A549 treated with AZD2906 at 1 μM for 4 hours (cell line): ENCODE data around the gene MOG. TPM values are rescaled to one million over a fixed set of nuclear protein-coding genes. Genes with fewer than 3 reads are reported as not detected.

ENCODE experiments used
- total RNA-seq: library from RNA; stranded (reverse); fragments of 200-300 nt; extraction: Qiagen RNA extraction; gene quantifications from 5 replicates; pipeline ENCODE4 v1.2.3, GENCODE V29; 2022

MOG gene
- not detected in 5 replicates for total RNA-seq

GRCh38 chr6:29656798-29657197 lies at the start of gene MOG:
Gene MOG (plus strand): TSS chr6:29657092. CDS start chr6:29657210, 118 bp downstream.

DNA sequence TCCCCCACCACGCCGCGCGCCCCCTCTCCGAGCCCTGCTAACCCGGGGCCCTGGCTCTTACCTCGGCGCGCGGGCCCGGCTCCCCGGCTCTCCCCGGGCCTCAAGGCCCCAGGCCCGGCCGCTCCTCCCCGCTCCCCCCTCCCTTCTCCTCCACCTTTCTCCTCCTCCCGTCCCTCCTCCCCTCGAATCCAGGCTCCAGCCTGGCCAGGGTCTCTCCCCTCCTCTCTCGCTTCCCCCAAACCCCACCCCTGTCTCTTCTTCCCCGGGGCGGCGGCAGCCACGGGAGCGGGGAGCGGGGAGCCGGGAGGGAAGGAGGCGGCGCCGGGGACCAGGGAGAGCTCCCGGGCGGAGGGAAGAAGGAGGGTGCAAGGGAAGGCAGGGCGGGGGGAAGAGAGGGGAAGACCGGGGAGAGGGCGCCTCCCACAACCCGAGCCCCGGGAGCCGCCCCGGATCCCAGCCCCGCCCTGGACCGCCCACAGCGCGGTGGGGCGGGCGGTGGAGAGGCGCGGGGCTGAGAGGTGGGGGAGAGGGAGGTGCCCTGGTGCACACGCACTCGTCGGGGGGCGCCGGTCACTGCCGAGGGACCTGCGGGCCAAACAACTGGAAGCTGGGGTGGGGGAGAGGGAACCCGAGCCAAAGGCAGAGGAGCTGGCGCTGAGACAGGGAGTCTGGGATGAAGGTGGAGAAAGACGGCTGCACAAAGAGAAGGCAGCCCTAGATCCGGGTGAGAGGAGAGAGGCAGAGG lies 23.9 kb upstream of the MOG start, which contains the start of gene GABBR1:
GABBR1 (minus strand) TSS at position 395 of the 745 bp plus-strand sequence. CDS start 798 bp downstream, outside the sequence.

DNA sequence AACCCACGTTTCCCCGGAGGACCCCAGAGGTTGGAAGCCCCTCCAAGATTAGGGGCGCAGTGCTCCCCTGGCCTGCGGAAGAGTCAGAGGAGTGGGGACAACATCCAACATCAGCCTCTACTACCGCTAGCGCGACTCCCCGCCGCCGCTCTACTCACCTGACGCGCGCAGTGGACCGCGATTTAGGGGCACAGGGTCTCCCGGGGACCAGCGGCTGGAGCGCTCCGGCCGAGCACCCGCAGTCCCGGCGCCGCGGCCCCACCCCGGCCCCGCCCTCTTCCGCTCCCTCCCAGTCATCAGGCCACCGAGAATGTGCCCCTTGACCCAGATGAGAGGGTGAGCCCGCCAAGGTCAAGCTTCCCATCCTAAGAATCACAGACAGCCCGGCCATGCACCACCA lies 24.0 kb downstream of the MOG start, which contains the start of gene ZFP57:
ZFP57 (minus strand) TSS at position 249 of the 400 bp plus-strand sequence. CDS start 4,149 bp downstream, outside the sequence.

Other genes starting within 250 kb of the MOG start
- gene OR12D1, start 242.2 kb upstream of the MOG start, total RNA-seq: not detected in 5 replicates
- gene OR10C1, start 217.8 kb upstream of the MOG start, total RNA-seq: not detected in 5 replicates
- not detected in 5 replicates for gene OR11A1, start 200.0 kb upstream of the MOG start, total RNA-seq
- gene OR2H1, start 199.9 kb upstream of the MOG start, total RNA-seq: not detected in 5 replicates
- not detected in 5 replicates for gene MAS1L, start 169.1 kb upstream of the MOG start, total RNA-seq
- gene UBD, start 97.4 kb upstream of the MOG start, total RNA-seq: 0.41 to 1.00 TPM (median 0.54 TPM) in 5 replicates
- not detected in 5 replicates for gene OR2H2, start 72.0 kb upstream of the MOG start, total RNA-seq
- gene GABBR1, start 23.9 kb upstream of the MOG start, total RNA-seq: 3.0 to 6.1 TPM (median 4.0 TPM) in 5 replicates
- gene ZFP57, start 24.1 kb downstream of the MOG start, total RNA-seq: not detected in 5 replicates
- gene HLA-F, start 66.3 kb downstream of the MOG start, total RNA-seq: 3.5 to 5.1 TPM (median 4.2 TPM) in 5 replicates
- gene HLA-G, start 170.7 kb downstream of the MOG start, total RNA-seq: 0.06 TPM in 1 of 5 replicates, not detected in the others